GM21737 (cell line): Measurements from ENCODE around the gene HYAL1.
"Not testable (repeated sequence)": the region's sequence is repeated elsewhere in the genome, so short reads cannot be mapped to it uniquely, and the experiment has no call there.

ENCODE experiments used
- ATAC-seq: cut with Tn5 transposase; IDR thresholded peaks from one replicate; pipeline ENCODE4 v1.9.1; 2021; ENCODE audit warnings: mild to moderate bottlenecking, moderate library complexity; ENCODE audit not compliant: unreplicated experiment

Gene HYAL1

GRCh38 chr3:50319894-50320625 lies 16.7 kb upstream of the HYAL1 start:
- no peak for ATAC-seq

DNA sequence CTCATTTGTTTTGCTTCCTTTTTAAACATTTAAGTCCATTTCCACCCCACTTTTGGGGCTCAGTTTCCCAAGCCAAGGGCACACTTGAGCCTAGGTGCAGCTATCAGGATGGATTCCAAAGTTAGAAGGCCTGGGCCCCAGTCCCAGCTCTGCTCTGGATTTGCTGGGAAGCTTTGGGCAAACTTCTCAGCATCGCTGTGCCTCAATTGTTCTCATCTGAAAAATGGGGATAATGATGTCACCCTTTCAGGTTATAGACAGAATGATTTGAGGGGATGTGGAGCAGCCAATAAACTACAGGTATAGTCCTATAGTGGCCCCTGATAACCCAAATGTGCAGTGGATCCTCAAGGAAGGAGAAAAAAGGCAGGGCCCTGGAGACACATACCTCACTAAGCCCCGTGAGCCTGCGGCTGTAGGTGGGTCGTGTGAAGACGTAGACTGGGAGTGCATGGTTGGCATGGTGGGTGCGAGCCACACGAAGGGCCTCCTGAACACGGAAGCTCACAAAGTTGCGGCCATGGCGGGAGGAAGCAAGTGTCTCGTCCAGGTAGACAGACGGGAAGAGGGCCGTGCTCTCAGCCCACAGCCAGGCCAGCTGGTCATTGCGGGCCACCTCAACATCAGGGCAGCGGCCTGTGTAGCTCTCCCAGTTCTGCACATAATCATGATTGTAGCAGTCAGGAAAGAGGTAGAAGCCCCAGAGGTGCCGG lies 16.0 kb upstream of the HYAL1 start:
- ATAC-seq, result no peak

DNA sequence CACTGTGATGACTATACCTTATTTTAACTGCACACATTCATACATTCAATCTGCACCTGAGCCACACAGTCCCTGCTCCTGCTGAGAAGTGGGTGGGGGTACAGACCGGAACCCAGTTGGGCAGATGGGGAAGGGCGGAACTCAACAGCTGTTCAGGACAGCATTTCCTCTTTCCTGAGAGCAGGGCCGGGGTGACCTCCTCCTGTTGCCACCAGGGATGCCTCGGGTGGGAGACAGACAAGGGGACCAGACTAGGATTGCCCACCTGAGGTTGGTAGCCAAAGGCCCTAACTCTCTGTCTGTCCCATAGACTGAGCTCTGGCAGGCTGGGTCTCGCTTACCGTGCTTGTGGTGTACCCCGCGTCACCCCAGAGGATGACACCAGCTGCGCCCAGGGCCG lies 15.2 kb upstream of the HYAL1 start:
- ATAC-seq, result no peak

DNA sequence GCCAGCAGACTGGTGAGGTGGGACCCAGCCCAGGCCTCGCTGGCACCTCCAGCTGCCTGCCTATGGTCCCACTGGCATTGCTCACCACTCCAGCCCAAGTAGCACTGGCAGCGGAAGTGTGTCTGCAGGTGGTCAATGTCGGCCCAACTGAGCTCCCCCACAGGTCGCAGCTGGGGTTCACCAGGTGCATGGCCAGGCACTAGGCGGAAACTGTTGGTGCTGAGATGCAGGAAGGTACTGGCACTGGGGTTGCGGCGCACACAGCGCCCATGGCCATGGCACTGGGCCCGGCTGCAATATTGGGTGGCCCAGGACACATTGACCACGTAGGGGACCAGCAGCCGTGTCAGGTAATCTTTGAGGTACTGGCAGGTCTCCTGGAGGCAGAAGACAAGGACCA lies 14.8 kb upstream of the HYAL1 start:
- no peak for ATAC-seq

GRCh38 chr3:50317300-50317699 lies 13.9 kb upstream of the HYAL1 start:
- ATAC-seq, result no peak

DNA sequence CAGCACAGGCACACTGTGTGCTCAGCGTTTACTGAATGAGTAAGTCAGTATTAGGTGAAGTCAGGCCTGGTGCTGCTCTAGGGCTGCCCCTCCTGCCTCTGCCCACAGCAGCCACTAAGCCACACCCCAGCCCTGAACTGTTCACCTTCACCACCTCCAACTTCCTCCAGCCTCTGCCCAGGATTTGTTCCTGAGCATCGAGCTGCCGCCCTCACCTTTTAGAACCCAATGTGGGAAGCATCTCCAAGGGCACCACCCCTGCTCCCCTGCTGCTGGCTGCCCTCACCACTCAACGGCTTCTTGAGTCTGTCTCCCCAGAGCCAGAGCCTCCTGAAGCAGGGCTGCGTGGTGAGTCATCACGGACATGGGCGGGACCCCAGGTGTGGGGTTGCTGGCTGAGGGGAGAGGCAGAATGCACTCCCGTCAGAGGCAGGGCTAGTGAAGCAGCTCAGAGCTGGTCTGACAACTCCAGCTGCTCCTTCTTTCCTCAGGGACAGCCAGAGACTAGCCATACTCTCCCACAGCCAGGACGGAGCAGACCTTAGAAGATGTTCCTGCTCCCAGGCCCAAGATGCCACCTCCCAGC lies 13.4 kb upstream of the HYAL1 start:
- no peak for ATAC-seq

DNA sequence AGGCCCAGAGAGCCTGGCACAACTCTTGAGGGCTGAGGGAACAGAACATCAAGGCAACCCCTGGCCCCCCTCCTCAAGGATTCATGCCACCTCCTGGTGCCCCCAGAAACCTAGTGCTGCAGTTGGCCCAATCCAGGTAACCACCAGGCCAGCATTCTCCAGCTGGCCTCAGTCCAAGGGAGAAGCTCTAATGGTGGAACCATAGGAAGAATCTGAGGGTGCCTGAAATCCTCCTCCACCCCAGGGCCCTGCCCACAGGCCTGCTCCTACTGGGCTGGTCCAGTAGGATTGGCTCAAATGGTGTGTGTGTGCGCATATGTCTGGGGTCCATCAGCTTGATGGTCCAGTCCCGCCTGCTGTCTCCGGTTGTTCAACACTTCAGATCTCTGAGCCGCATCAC lies 11.4 kb upstream of the HYAL1 start:
- ATAC-seq, result no peak

DNA sequence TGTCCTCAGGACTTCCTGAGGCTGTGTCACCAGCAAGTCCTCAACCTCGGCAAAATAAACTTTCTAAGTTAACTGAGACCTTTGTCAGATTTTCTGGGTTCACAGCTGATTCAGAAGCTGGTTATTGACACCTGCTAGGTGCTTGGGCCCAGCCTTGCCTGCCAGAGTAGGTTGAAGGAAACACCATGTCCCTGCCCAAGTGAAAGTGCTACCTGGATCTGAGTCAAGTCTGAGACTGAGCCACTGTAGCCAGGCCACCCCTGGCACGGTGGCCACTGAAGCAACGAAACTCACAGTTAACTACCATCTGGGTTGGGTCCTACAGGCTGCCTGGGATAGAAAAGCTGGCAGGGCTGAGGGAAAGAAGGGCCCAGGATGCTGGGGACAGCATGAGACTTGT lies 11.0 kb upstream of the HYAL1 start:
- no peak for ATAC-seq

- not testable (repeated sequence) for ATAC-seq
Measured at GRCh38 chr3:50312041-50312440, 8.7 kb upstream of the HYAL1 start.

- no peak for ATAC-seq
Measured at GRCh38 chr3:50304601-50305000, 1.2 kb upstream of the HYAL1 start.

DNA sequence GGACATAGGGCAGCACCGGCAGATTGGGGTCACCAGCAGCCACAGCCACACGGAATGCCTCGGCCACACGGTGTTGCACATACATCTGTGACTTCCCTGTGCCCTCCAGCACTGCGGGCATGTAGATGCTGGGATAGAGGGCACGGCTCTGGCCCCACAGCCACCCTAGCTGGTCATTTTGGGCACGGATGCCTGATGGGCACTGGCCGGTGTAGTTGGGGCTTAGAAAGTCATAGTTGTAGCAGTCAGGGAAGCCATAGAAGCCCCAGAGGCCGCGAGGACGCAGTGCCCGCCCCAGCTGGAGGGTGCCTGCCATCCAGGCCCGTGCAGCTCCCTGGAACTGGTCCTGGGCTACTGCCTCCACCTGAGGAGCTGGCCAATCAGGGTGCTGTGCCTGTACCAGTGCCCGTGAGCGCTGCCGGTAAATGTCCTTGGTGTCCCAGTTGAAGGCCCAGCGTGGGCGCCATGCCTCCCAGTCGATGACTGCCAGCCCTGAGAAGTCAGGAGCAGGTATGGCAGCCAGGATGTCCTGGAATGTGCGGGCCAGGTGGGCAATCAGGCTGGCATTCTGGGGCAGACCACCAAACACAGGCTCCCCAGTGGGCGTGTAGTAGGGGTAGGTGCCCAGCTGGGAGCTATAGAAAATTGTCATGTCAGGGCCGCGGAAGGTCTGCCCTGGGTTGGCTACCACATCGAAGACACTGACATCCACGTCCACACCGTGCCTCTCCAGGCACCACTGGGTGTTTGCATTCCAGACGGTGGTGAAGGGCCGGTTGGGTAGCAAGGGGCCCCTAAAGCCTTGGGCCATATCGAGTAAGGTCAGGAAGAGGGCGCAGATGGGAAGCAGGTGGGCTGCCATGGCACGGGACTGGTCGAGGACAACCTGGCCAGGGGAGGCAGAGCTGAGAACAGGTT lies 1.0 kb downstream of the HYAL1 start:
- no peak for ATAC-seq

DNA sequence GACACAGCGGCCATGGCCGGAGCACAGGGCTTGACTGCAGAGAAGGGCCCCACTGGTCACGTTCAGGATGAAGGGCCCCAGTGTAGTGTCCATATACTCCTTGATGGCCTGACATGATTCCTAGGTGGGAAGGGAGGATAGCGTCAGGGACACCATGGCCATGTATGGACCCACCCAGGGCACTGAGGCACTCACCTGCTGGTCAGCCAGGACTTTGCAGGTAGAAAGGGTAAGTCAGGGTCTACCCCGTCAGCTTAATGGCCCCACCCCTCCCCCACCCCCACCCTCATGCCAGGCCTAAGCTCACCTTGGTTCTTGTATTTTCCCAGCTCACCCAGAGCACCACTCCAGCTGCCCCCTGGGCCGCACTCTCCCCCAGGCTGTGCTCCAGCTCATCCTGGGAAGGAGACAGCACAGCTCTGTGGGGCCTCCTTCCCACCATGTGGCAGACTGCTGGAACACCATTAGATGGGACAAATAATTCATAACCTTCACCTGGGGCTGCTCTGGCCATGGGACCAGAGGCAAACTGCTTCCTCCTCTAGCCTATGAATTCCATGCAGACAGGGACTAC lies 2.6 kb downstream of the HYAL1 start:
- ATAC-seq, result no peak

GRCh38 chr3:50299929-50300680 lies 3.3 kb downstream of the HYAL1 start:
- ATAC-seq, result no peak

- no peak for ATAC-seq
Measured at GRCh38 chr3:50299638-50299928, 3.8 kb downstream of the HYAL1 start.

- peak; percentile 81 for ATAC-seq
Measured at GRCh38 chr3:50298836-50299637, 4.3 kb downstream of the HYAL1 start, which contains the start of the genes HYAL3 and NAA80. Gene HYAL3 (minus strand): TSS chr3:50299405. CDS start chr3:50295602, 3,803 bp downstream. Gene NAA80 (minus strand): TSS chr3:50299405. CDS start chr3:50297463, 1,942 bp downstream.

DNA sequence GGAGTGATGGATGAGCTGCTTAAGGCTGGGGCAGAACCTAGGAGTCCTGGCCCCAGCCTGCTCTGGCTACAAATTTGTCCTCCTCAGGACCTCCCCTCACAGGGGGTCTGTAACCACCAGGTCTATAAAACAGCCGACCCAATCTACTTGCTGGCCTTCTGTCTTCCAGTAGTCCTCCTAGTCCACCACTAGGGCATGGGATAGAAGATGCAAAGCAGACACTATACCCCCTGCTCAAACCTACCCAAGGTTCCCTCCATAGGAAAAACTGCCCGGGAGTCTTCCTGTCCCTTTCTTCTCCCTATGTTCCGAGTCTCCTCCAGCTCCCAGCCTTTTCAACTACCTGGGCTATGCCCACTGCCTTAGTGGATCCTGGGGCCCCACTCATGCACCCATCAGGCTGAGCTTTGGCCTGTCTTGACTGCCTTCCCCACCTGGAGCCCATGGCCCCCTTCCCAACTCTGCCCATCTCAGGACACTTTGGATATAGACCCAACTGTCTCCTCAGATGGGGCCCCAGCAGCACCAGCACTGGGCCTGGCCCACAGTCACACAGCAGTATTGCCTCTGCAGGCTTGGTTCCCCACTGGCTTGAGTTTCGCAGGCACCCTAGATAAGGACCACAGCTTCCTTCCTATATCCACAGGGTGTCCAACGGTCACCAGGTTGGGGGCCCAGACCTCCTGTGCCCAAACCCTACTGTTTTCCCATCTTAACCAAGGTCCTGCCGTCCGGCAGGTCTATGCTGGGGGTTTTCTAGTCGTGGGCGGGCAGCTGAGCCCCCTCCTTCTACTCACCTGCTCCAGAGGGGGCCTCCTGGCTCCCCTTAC lies 5.3 kb downstream of the HYAL1 start:
- no peak for ATAC-seq

GRCh38 chr3:50297384-50297775 lies 6.0 kb downstream of the HYAL1 start:
- no peak for ATAC-seq

DNA sequence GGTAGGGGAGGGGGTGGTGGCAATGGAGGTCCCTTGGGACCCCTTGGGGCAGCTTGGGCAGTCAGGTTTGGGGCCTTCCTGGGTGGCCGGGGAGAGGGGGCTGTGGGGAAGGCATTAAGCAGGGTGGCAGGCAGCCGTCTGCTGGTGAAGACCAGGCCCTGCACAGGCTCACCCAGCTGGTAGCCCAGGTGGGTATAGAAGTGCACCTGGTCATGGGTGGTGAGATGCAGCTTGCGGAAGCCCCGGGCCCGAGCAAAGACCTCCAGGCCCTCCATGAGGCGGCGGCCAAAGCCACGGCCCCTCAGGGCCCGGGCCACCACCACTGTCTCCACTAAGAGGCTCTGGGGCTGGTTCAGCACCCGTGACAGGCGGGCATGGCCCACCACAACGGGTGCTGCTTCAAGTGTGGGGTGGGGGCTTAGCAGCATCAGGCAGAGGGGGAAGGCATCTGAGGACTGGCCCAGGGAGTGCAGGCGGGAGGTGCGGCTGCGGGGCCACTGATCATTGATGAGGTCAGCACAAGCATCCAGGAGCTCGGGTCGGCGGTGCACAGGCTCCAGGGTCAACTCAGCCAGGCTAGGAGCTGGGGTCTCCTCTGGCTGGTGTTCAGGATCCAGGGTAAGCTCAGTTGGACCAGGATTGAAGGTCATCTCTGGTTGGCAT lies 6.5 kb downstream of the HYAL1 start:
- no peak for ATAC-seq
